ENCODE measurements around the gene PAPSS1.
"Not testable (repeated sequence)": the region's sequence is repeated elsewhere in the genome, so short reads cannot be mapped to it uniquely, and the experiment has no call there.

The PAPSS1 gene

DNA sequence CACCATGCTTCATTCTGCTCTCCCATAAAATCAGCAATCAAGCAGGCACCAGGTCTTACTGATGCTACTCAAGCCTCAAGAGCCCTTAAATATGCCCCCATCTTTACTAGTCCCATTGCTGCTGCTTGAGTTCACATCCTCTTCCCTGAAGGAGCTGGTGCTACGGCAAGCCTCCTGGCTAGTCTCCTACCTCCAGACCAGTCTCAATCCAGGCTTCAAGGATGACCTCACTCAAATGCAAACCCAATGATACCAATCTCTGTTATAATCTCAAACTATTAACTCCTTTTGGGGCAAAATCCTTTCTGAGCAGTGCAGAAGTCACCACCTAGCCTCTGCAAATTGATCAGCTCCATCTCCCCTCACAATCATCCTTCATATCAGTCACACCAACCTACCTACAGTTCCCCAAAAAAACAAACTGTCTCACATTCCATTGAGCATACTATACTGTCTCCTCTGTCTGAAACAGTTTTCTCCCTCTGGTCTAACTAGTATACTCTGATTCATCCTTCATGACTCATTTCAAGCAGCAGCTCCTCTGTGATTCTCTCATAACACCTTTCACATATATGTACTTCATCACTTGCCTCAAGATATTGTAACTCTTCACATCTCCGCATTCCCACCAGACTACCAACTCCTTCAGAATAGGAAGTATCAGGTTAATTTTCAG is 30.0 kb downstream of the PAPSS1 start:
- DNase-seq (ENCODE audit: low read depth in 3 of 3) = no peak

DNA sequence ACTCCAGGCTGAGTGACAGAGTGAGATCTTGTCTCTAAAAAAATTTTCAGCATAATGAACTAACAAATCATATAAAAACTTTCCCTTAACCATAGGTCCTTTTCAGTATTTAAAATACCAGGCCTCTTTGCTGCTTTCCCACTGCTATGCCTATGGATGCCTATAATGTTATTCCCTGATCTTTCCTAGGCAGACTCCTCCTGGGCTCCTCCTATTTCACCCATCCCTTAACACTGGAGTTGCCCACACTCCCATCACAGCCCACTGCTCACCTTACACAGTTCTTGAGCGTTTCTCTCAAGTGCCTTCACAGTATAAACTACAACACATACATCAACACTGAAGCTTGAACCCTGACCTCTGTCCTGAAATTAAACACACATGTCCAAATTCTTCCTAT is 31.6 kb downstream of the PAPSS1 start:
- no peak for DNase-seq (ENCODE audit: low read depth in 3 of 3)

DNA sequence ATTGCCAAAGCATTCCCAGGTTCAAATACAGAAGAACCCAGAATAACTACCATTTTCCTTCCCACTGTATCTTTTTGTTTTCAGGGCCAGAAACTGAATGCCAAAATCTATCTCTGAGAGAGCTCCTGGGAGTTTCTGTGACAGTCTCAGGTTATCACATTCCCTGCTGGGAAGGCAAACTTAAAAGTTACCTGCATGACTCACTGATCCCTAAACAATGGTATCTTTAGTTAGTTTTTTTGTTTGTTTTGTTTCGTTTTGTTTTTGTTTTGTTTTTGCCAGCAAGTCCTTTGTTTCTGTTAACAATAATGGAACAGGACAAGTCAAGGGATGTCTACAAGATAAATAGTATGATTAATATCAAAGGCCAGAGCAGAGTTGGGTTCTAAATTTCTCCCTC is 34.3 kb downstream of the PAPSS1 start:
- DNase-seq (ENCODE audit: low read depth in 3 of 3) = no peak

DNA sequence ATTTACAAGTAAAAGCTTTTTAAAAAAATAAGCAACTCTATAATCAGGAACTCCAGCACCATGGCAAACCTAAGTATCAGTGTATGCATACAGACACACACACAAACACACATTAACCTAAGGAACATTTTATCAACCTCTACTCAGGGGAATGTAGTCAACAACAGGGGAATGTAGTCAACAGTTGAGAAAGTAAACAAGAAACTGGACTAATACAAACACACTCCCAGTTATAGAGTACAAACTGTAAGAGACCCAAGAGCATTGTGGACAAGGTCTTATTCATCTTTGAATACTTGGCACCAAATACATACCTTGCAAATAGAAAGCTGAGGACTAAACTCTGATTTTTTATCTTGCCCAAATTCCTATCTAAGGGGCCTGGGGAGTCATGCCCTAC is 36.2 kb downstream of the PAPSS1 start:
- DNase-seq (ENCODE audit: low read depth in 3 of 3) = no peak

DNA sequence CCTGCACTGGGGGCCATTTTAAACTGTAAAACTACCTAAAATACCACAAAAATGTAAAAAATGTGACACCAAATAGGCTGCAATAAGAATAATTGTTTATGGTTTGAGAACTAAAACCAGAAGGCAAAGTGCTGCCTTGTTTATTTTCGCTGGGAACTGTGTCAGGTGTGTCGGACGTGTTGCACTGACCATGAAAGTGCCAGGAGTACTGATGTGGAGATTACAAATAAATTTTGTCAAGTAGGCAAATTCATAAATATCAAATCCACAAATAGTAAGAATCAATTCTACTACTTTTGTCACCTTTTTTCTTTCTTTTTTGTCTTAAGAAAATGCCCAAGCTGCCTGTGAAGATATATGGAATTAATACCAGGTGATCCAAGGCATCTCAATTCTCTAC is 37.7 kb downstream of the PAPSS1 start:
- no peak for DNase-seq (ENCODE audit: low read depth in 3 of 3)

DNA sequence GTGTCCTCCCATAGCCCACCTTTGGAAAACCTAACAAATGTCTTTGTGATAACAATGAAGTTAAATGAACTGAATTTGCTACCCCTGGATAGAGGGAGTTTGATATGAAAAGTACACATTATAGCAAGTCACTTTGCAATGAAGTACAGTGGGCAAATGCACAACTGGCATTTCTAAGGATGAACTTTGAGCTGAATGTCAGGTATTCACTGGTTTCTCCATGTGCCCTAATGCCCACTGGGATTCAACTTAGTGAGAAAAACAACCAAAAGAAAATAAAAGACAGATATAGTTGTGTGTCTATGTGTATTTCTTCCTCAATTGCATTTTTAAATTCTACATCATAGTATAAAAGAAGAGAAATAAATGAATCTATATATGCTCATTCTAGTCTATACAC is 51.0 kb downstream of the PAPSS1 start:
- DNase-seq (ENCODE audit: low read depth in 3 of 3) = no peak

DNA sequence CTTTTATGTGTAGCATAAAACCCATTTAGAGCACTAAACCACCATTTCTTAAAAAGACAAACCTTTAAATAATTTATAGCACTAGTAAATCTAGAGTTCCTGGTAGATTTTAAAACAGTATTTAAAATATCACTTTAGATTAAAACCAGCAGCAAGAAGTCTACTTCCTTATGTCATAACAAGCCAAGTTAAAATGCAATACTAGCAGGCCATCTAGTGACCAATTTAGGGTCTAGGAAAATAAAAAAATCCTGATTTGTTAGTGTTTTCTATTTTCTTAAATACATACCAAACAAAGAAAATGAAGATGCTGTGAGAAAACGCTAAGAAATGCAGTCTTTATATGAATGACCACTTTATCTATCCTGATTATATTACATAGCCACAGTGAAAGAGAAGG is 53.9 kb downstream of the PAPSS1 start:
- DNase-seq (ENCODE audit: low read depth in 3 of 3) = no peak

DNA sequence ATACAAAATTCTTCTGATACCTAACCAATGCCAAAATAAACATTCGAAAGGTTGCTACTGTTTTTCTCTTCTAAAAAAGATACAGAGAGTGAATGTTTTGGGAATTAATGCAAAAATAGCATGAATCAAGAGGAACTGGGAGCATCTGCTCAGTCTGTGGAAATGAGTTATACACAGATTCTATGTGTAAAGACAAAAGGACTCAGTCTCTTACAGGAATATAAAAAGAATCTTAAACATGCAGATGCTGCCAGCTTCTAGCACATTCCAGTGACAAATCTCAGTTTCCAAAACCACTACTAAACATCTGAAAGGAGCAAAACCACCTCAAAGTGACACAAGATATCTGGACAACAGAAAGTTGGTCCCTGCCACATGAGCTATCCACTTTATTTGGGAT is 55.0 kb downstream of the PAPSS1 start:
- no peak for DNase-seq (ENCODE audit: low read depth in 3 of 3)

DNA sequence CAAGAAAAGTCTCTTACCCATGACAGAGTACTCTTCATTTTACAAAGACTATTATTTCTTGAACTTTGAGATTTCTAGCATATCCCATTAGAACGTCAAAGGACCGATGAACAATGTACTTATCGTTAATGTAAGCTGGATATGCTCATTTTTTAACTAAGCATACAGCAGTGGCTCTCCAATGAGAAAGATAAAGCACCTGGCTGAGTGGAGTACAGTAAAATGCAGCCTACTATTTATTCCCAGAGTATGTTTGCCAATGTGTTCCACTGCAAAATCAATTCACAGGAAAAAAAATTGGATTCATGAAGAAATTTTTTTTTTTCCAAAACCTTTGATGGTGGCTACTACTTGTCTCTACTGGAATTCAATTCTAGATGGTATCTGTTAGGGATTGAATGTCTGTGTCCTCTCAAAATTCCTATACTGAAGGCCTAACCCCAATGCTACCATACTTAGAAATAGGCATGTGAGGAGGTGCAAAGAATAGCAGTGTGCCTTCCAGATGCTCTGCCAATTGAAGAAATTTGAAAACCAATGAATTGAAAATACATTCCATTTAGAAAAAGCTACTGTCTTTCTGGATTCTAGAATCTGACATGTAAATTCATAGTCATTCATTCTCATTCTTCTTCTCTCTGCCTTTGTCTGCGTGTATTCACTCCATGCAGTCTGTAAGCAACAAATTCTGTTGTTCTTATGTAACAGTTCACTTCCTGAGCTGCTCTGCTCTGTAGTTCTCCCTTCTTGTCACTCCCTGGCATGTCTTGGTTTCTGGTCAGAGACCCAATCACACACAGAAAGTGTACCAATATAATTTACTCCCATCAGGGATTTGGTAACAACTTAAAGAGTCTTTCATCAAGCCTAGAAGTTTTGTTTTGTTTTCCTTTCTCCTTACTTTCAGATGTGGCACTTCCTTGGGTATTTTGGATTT is 61.4 kb downstream of the PAPSS1 start:
- DNase-seq (ENCODE audit: low read depth in 3 of 3) = no peak

DNA sequence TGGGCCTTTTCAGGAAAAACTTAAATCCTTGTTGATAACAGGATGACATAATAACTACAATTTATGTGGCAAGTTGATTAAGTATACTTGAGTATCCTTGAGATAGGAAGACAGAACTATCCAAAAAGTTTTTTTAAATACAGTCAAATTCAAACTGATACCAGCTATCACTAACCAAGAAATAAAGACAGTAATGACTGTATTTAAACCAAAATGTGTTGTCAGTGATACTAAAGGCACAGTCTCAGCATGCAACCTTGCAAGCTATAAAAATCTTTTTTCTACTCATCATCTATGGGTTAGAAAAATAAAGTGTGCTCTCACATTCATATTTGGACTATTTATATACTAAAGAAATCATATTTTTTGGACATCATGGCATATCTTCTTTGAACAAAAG is 64.7 kb downstream of the PAPSS1 start:
- DNase-seq (ENCODE audit: low read depth in 3 of 3) = no peak

DNA sequence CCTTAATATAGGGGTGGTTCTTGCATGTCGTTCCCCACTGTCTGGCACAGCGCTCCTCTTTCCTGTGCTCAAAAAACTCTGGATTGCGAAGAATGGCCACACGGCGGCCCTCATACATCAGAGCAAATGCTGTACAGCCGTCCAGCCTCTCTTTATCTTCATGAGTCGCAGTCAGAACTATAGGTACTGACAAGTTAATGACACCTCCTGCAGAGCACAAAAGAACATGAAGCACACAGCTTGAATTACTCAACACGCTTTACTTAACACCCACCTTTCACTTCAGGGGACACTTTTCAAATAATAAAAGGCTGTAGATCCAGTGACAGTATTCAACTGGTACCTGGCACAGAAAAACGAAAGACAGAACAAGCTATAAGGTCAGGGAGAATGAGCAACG is 65.3 kb downstream of the PAPSS1 start:
- DNase-seq (ENCODE audit: low read depth in 3 of 3) = no peak

DNA sequence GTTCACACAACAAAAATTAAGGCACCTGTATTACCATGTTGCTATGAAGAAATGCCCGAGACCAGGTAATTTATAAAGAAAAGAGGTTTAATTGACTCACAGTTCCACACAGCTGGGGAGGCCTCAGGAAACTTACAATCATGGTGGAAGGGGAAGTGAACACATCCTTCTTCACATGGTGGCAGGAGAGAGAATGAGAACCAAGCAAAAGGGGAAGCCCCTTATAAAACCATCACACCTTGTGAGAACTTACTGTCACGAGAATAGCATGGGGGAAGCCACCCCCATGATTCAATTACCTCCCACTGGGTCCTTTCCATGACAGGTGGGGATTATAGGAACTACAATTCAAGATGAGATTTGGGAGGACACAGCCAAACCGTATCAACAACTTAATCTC is 68.6 kb downstream of the PAPSS1 start:
- DNase-seq (ENCODE audit: low read depth in 3 of 3) = not testable (repeated sequence)

DNA sequence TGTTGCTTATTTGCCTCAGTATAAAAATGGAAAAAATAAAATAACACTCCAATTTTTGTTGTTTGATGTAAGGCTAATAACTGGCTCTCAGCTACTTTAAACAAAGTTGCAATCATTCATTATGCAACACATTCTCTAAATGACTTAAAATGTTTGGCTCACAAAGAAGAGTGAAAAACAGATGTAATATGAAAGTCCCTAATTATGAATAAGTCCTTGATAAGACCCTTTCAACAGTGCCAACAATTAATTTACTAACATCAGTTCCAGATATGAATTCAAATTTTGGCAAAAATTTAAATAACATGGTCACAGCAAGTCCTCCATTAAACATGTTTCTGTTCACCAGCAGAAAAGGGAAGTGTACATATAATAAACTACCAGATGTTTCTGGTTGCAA is 69.8 kb downstream of the PAPSS1 start:
- no peak for DNase-seq (ENCODE audit: low read depth in 3 of 3)

DNA sequence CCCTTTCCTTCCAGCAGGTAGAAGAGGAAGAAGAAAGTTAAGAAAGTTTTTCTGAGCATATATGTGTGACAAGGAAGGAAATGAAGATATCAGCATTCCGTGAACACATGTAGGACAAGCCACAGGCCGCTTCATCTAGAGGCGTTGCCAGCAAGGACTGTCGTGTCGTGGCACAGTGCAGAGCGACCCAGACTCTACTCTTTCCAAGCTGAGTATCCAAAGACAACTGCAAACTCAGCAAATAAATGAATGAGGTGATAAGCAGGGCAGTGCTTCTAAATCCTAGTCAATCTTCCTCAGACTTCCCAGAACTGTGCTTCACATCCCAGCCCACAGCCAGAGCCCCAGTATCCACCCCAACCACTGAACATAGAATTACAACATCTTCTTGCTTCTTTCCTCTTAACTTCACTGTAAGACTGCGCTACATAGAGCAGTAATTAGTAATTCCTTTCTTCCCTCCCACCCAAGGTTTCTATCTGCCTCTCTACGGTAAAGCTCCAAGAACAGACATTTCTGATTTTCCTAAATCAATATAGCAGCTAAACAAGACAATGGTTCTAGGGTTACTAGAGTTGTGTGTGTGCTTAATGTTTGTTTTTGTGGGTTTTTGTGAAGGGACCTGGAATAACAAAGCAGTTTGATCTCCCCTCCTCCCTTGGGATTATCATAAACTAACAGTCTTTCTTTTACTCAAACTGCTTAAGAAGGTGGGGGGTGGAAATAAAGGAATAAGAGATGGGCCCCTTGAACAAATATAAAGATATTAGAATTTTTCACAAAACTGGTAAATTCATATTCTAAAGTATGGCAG is 71.6 kb downstream of the PAPSS1 start:
- DNase-seq (ENCODE audit: low read depth in 3 of 3) = no peak

DNA sequence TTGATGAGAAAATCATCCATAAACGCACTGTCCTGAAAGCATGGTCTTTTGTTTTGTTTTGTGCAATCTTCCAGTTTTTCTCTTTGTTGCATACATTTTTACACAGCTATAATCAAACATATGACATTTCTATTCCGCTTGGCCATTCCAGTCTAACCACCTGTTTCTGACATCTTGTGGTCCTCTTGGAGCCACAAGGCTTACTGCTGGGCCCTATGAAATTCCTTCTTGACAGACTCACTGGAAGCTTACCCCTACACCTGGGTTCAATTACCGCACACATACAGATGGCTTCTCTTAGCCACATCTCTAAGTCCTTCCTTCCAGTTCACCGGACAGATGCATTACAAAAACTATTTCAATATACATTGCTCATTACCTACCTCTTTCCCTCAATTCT is 72.4 kb downstream of the PAPSS1 start:
- no peak for DNase-seq (ENCODE audit: low read depth in 3 of 3)

DNA sequence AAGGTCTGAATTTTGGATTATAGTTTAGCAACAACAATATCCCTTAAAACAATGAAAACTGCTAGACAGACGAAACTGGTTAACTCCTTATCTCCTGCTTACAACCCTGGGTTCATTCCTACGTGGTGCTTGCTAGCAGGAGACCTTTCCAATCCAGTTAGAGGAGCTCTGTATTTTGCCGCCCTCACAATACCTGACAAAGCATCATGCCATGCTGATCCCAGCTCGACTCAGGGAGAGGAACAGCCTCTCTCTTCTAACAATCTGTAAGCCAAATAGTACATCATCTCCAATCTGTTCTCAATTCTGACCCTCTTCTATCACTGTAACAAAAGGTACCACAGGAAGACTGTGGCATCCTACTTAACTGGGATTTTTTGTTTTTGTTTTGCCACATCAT is 74.4 kb downstream of the PAPSS1 start:
- DNase-seq (ENCODE audit: low read depth in 3 of 3) = no peak

DNA sequence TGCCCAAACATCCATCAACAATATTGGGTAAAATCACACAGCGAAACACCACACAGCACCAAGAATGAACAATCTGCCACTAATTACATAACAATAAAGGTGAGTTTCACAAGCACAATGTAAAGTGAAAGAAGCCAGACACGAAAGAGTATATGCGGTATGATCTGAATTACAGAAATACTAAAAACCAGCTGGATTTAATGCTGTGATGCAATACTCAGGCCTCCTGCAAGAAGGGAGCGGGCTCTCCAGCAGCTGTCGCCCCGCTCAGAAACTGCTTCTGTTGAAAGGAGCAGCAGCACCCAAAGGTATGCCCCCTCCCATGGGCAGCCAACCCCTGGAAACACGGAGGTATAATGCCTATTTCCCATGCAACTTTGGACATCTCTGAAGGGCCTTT is 77.0 kb downstream of the PAPSS1 start:
- no peak for DNase-seq (ENCODE audit: low read depth in 3 of 3)

DNA sequence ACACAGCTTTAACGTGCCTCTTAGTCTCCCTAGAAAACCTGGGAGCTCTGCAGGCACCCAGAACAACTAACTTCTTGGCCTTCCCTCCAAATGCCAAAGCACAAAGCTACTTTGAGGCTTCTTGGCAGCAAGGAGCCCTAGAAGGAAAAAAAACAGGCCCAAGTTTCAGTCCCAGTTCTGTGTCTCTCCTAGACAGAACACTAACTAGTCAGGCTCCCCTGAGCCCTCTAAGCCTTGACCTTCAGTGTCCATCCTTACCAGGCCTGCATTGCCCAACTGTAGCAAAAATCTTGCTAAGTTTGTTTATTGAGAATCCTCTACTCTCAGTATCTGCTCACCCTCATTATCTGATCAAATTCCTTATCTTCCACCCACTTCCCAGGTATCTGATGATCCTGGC is 79.2 kb downstream of the PAPSS1 start:
- DNase-seq (ENCODE audit: low read depth in 3 of 3) = no peak

DNA sequence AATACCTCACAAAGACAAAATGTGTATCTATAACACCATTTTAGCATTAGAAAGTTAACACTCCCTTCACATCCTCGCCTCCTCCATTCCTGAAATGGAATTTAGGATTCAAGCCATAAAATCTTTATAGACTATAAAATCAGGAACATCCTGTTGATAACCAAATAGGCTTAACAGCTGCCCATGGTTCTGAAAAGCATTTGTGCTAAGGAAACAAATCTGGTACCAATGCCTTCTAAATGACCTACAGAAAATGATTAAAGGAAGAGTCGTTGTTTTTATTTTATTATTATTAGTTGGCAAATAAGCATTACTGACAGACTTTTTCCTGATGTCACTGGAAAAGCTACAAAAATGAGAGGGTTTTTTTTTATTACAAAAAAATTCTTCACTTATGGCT is 79.8 kb downstream of the PAPSS1 start:
- DNase-seq (ENCODE audit: low read depth in 3 of 3) = no peak

DNA sequence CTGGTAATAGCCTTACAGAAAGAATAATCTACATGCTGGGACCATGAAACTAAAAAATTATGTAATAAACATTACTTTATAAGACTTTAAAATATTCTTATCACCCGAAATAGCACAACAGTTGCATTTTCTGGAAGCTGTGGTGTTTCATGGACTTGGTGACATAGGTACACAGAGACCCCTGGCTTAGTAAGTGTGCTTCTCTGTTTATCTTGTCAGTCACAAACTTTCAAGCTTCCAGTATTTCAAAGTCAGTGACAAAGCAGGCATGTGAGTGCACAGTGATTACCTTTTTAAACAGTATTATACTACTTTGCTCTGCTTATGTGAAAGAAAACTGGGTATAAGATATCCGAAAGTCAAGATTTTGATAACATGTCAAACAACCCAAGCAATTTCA is 84.3 kb downstream of the PAPSS1 start:
- DNase-seq (ENCODE audit: low read depth in 3 of 3) = no peak

DNA sequence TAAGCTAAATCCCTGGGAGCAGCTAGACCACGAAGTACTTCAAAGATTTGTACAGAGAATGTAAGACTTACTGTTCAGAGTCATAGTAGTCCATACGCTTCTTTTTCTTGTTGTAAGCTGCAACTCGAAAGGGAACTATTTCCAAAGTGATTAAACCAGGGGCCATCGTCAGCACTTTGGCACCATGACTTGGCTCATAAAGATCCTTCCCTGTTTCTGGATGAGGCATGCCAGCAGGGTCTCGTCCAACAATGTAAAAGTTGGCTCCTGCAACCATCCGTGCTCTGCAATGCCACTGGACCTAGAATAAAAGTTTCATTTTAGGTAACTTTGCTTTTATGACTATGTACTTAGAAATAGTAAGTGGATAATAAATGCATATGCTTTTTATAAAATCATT is 88.5 kb downstream of the PAPSS1 start:
- DNase-seq (ENCODE audit: low read depth in 3 of 3) = no peak

DNA sequence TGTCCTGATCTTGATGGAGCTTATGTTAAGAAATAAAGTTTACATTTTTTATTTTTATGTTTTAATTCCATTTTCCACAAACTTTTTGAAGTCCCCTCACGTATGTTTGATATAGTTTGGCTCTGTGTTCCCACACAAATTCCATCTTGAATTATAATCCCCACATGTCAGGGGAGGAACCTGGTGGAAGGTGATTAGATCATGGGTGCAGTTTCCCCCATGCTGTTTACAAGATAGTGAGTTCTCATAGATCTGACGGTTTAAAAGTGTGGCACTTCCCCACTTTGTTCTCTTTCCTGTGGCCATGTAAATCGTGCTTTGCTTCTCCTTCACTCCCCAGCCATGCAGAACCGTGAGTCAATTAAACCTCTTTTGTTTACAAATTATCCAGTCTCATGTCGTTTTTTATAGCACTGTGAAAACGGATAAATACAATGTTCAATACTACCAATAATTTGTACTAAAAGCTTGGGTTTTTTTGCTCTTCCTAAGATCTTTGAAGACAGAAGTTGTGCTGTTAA is 89.8 kb downstream of the PAPSS1 start:
- no peak for DNase-seq (ENCODE audit: low read depth in 3 of 3)
